ENCODE measurements around the gene PSMB7.
A peak's percentile ranks its signal among the peaks of the same experiment; 100 is the strongest.

Gene PSMB7

GRCh38 chr9:124322618-124323432 lies 92.4 kb downstream of the PSMB7 start:
- no peak for DNase-seq

GRCh38 chr9:124321935-124322334 lies 93.3 kb downstream of the PSMB7 start:
- no peak for DNase-seq

GRCh38 chr9:124321416-124321815 lies 93.8 kb downstream of the PSMB7 start:
- no peak for DNase-seq

GRCh38 chr9:124320062-124320973 lies 94.9 kb downstream of the PSMB7 start:
- peak; percentile 7 to 55 for DNase-seq

- no peak for DNase-seq
Observed at GRCh38 chr9:124315882-124316281, 99.4 kb downstream of the PSMB7 start.

GRCh38 chr9:124313940-124314339 lies 101.3 kb downstream of the PSMB7 start:
- no peak for DNase-seq

- DNase-seq: no peak
Observed at GRCh38 chr9:124312290-124313265, 102.7 kb downstream of the PSMB7 start.

- DNase-seq: no peak
Observed at GRCh38 chr9:124311283-124311682, 104.0 kb downstream of the PSMB7 start.

GRCh38 chr9:124309667-124310084 lies 105.6 kb downstream of the PSMB7 start:
- no peak for DNase-seq

GRCh38 chr9:124308606-124309491 lies 106.4 kb downstream of the PSMB7 start:
- DNase-seq: no peak

GRCh38 chr9:124307379-124308030 lies 107.7 kb downstream of the PSMB7 start:
- no peak for DNase-seq

- DNase-seq: no peak
Observed at GRCh38 chr9:124306098-124306735, 109.0 kb downstream of the PSMB7 start.

GRCh38 chr9:124304285-124304684 lies 111.0 kb downstream of the PSMB7 start:
- DNase-seq: no peak

GRCh38 chr9:124303762-124304161 lies 111.5 kb downstream of the PSMB7 start:
- no peak for DNase-seq
